H1 (cell line): ENCODE results near the gene CACNA1F. TPM values are rescaled to one million over a fixed set of nuclear protein-coding genes. Genes with fewer than 3 reads are reported as not detected.

ENCODE experiments used
- CTCF ChIA-PET: fragments of 300-600 bp; sonication (Branson Sonifier 250); formaldehyde crosslinking; loops from one replicate; lab custom pipeline; 2021; ENCODE audit not compliant: partially characterized antibody; lab: Charles Lee
- POLR2A ChIA-PET: fragments of 300-600 bp; sonication (Branson Sonifier 250); formaldehyde crosslinking; loops from one replicate; lab custom pipeline; 2021; ENCODE audit warnings: inconsistent platforms; ENCODE audit not compliant: partially characterized antibody; lab: Charles Lee
- DNase-seq, 2 experiments: peaks; one replicate each; pipeline versions ENCODE4 v3.0.0 to v3.0.0-alpha.2; 2010 to 2022; ENCODE audit warnings: low spot score in 2 of 2, low read depth in 1 of 2, mixed read lengths in 1 of 2
- FAIRE-seq: peaks from 2 replicates; lab custom pipeline; 2011; peaks lifted over from hg19 to GRCh38; lab: Jason Lieb, UNC
- H2AFZ ChIP-seq: 2 replicates; pipeline ENCODE4 v1.8.1; 2012; ENCODE audit warnings: low read length, inconsistent platforms
- H2AK5ac ChIP-seq: 2 replicates; pipeline ENCODE4 v1.6.1; 2013; ENCODE audit warnings: low read depth, low read length
- H2BK120ac ChIP-seq: replicated peaks from 2 replicates; pipeline ENCODE3; 2013; ENCODE audit warnings: low read depth, low read length, inconsistent platforms
- H2BK12ac ChIP-seq: 2 replicates; pipeline ENCODE4 v1.6.1; 2013; ENCODE audit warnings: low read depth, low read length
- H2BK15ac ChIP-seq: 2 replicates; pipeline ENCODE4 v1.6.1; 2013; ENCODE audit warnings: low read length
- H2BK20ac ChIP-seq: 2 replicates; pipeline ENCODE4 v1.6.1; 2013; ENCODE audit warnings: low read length
- H2BK5ac ChIP-seq: 2 replicates; pipeline ENCODE4 v1.6.1; 2013; ENCODE audit warnings: low read depth, low read length
- H3K14ac ChIP-seq: 2 replicates; pipeline ENCODE4 v1.6.1; 2013; ENCODE audit warnings: inconsistent platforms; ENCODE audit not compliant: insufficient read length
- H3K18ac ChIP-seq: 2 replicates; pipeline ENCODE4 v1.6.1; 2013; ENCODE audit warnings: low read length; ENCODE audit errors: extremely low read depth
- H3K23ac ChIP-seq: 2 replicates; pipeline ENCODE4 v1.6.1; 2013; ENCODE audit warnings: inconsistent platforms; ENCODE audit not compliant: insufficient read length
- H3K23me2 ChIP-seq: 2 replicates; pipeline ENCODE4 v1.6.1; 2013; ENCODE audit warnings: low read depth, low read length
- H3K27ac ChIP-seq: 2 replicates; pipeline ENCODE4 v1.6.1; 2011; ENCODE audit warnings: low read depth, low read length, inconsistent platforms
- H3K27me3 ChIP-seq, 4 experiments: replicated peaks in 1 of 4; 1 replicate in 1 of 4; 2 replicates in 3 of 4; pipeline versions ENCODE4 v1.6.1 to v1.8.1; 2011 to 2013; ENCODE audit warnings: low read length in 3 of 4, mild to moderate bottlenecking in 3 of 4, inconsistent platforms in 2 of 4, mixed read lengths in 2 of 4, moderate library complexity in 1 of 4; ENCODE audit not compliant: control insufficient read depth in 3 of 4, insufficient read depth in 3 of 4; ENCODE audit errors: extremely low read depth in 1 of 4
- H3K36me3 ChIP-seq, 4 experiments: 2 replicates each; pipeline versions ENCODE4 v1.6.1 to v1.8.1; 2011 to 2013; ENCODE audit warnings: mild to moderate bottlenecking in 4 of 4, low read length in 3 of 4, moderate library complexity in 2 of 4, control low read depth in 1 of 4, inconsistent platforms in 1 of 4; ENCODE audit not compliant: insufficient read depth in 4 of 4, control insufficient read depth in 2 of 4
- H3K4ac ChIP-seq: replicated peaks from 2 replicates; pipeline ENCODE3; 2013; ENCODE audit warnings: low read length, low read depth, mixed read lengths, inconsistent platforms; ENCODE audit not compliant: insufficient read length
- H3K4me1 ChIP-seq, 4 experiments: replicated peaks in 1 of 4; 1 replicate in 1 of 4; 2 replicates in 3 of 4; pipeline versions ENCODE4 v1.6.1 to v1.8.1; 2011 to 2013; ENCODE audit warnings: low read length in 3 of 4, inconsistent platforms in 2 of 4, mixed read lengths in 1 of 4; ENCODE audit not compliant: insufficient read depth in 4 of 4, control insufficient read depth in 3 of 4
- H3K4me2 ChIP-seq, 2 experiments: 2 replicates each; pipeline versions ENCODE4 v1.6.1 to v1.8.1; 2011 to 2013; ENCODE audit warnings: low read depth in 2 of 2, low read length in 2 of 2, control low read depth in 1 of 2, inconsistent platforms in 1 of 2, mild to moderate bottlenecking in 1 of 2; ENCODE audit not compliant: insufficient read depth in 1 of 2
- H3K4me3 ChIP-seq, 4 experiments: fragments of 200-600, 300-600 bp in 1 of 4; sonication (generic), shearing (Covaris generic), sonication (Bioruptor Twin) in 1 of 4; 2 replicates each; pipeline versions ENCODE4 v1.5.1 to v1.8.1; 2011 to 2016; ENCODE audit warnings: low read length in 4 of 4, low read depth in 3 of 4, control low read depth in 2 of 4, inconsistent platforms in 2 of 4, mild to moderate bottlenecking in 2 of 4, mixed read lengths in 1 of 4, moderate library complexity in 1 of 4; ENCODE audit not compliant: insufficient read depth in 2 of 4; ENCODE audit errors: extremely low read depth in 1 of 4
- H3K56ac ChIP-seq: replicated peaks from 2 replicates; pipeline ENCODE3; 2013; ENCODE audit warnings: low read depth, mild to moderate bottlenecking, mixed read lengths, low read length, inconsistent platforms; ENCODE audit not compliant: insufficient read length
- H3K79me1 ChIP-seq: 2 replicates; pipeline ENCODE4 v1.6.1; 2013; ENCODE audit warnings: low read depth, low read length, control low read depth
- H3K79me2 ChIP-seq, 2 experiments: 2 replicates each; pipeline versions ENCODE4 v1.6.1 to v1.8.1; 2012 to 2013; ENCODE audit warnings: low read length in 2 of 2, mild to moderate bottlenecking in 2 of 2, inconsistent platforms in 1 of 2; ENCODE audit not compliant: insufficient read depth in 2 of 2, control insufficient read depth in 1 of 2
- H3K9ac ChIP-seq, 4 experiments: replicated peaks in 1 of 4; 1 replicate in 1 of 4; 2 replicates in 3 of 4; pipeline versions ENCODE4 v1.6.1 to v1.8.1; 2011 to 2013; ENCODE audit warnings: low read depth in 3 of 4, low read length in 3 of 4, control low read depth in 2 of 4, mild to moderate bottlenecking in 2 of 4, moderate library complexity in 2 of 4, inconsistent platforms in 1 of 4; ENCODE audit errors: extremely low read depth in 1 of 4
- H3K9me3 ChIP-seq, 2 experiments: 2 replicates each; pipeline versions ENCODE4 v1.6.1 to v1.8.1; 2012 to 2013; ENCODE audit warnings: mild to moderate bottlenecking in 2 of 2, moderate library complexity in 2 of 2, control low read depth in 1 of 2, inconsistent platforms in 1 of 2, low read depth in 1 of 2, low read length in 1 of 2, mixed read lengths in 1 of 2; ENCODE audit not compliant: insufficient read depth in 2 of 2
- H4K20me1 ChIP-seq, 2 experiments: replicated peaks in 1 of 2; 2 replicates each; pipeline versions ENCODE3 to v1.8.1; 2011 to 2013; ENCODE audit warnings: inconsistent platforms in 2 of 2, low read length in 2 of 2, mild to moderate bottlenecking in 1 of 2; ENCODE audit not compliant: insufficient read depth in 2 of 2, control insufficient read depth in 1 of 2
- H4K5ac ChIP-seq: 2 replicates; pipeline ENCODE4 v1.6.1; 2013; ENCODE audit warnings: low read length, low read depth, mixed read lengths, inconsistent platforms; ENCODE audit not compliant: insufficient read length
- H4K8ac ChIP-seq: 2 replicates; pipeline ENCODE4 v1.8.0; 2013; ENCODE audit warnings: mild to moderate bottlenecking, moderate library complexity, low read length, inconsistent platforms; ENCODE audit not compliant: insufficient read depth; ENCODE audit errors: extremely low read depth
- H4K91ac ChIP-seq: replicated peaks from 2 replicates; pipeline ENCODE3; 2013; ENCODE audit warnings: low read length, mixed read lengths, inconsistent platforms; ENCODE audit not compliant: insufficient read length
- CTBP2 ChIP-seq: IDR thresholded peaks from 2 replicates; pipeline ENCODE4 v1.7.0; 2011; ENCODE audit warnings: borderline replicate concordance, mild to moderate bottlenecking, moderate library complexity, mixed read lengths, low read length; ENCODE audit not compliant: insufficient read depth, insufficient read length
- EZH2 ChIP-seq: fragments of 200-600 bp; sonication (generic); IDR thresholded peaks from 2 replicates; pipeline ENCODE4 v1.7.1; 2012; ENCODE audit warnings: low read depth, mild to moderate bottlenecking, moderate library complexity, low read length, inconsistent platforms; ENCODE audit not compliant: severe bottlenecking
- GABPA ChIP-seq: IDR thresholded peaks from 2 replicates; pipeline ENCODE4 v1.6.1; 2011; ENCODE audit warnings: mild to moderate bottlenecking, low read length, moderate library complexity, borderline replicate concordance; ENCODE audit not compliant: insufficient read depth
- RNF2 ChIP-seq: fragments of 200-900, 300-1000 bp; sonication (generic); IDR thresholded peaks from 2 replicates; pipeline ENCODE4 v1.7.1; 2016; ENCODE audit warnings: borderline replicate concordance, low read depth, mild to moderate bottlenecking, antibody characterized with exemption, low read length; ENCODE audit not compliant: poor library complexity, severe bottlenecking; ENCODE audit errors: missing control alignments
- SP1 ChIP-seq: IDR thresholded peaks from 2 replicates; pipeline ENCODE4 v1.6.1; 2011; ENCODE audit warnings: low read depth, low read length
- WGBS, 2 experiments: shearing (Covaris generic) in 1 of 2; methylation state at CpG; one replicate each; pipeline versions ENCODE4 v1.1.6 to v1.1.7; 2013 to 2015; ENCODE audit warnings: low lambda C conversion rate in 2 of 2, mixed read lengths in 2 of 2, inconsistent platforms in 1 of 2, low coverage in 1 of 2, missing lambda C conversion rate in 1 of 2; ENCODE audit not compliant: insufficient replicate concordance in 2 of 2, insufficient coverage in 1 of 2, insufficient read length in 1 of 2; ENCODE audit errors: extremely low coverage in 1 of 2, missing lambda C conversion rate in 1 of 2; 5-methylcytosine and 5-hydroxymethylcytosine counted together
- polyA plus RNA-seq, 7 experiments: library from polyadenylated mRNA; depleted of rRNA in 3 of 7; stranded (reverse) in 5 of 7; unstranded in 2 of 7; fragments of >200 nt in 5 of 7; fragments of 200-250 nt in 2 of 7; gene quantifications; 1 replicate in 5 of 7; 2 replicates in 1 of 7; 4 replicates in 1 of 7; pipeline versions ENCODE4 v1.2.1 to v1.2.3, GENCODE V29; 2011 to 2013; ENCODE audit warnings: missing spikeins in 2 of 7, mixed read lengths in 2 of 7
- total RNA-seq: library from RNA; stranded (reverse); fragmentation: NEBNext Ultra II Directional; extraction: Animal tissue kit (Norgen Biotek cat#: 25700); gene quantifications from 2 replicates; pipeline ENCODE4 v1.2.1, GENCODE V29; 2021

The CACNA1F gene
- total and polyA plus RNA-seq, 2 of the 8 experiments (the other 6 are each of a cell fraction or from before 2014, with no cell fraction given), result 0.59 to 0.84 TPM

DNA sequence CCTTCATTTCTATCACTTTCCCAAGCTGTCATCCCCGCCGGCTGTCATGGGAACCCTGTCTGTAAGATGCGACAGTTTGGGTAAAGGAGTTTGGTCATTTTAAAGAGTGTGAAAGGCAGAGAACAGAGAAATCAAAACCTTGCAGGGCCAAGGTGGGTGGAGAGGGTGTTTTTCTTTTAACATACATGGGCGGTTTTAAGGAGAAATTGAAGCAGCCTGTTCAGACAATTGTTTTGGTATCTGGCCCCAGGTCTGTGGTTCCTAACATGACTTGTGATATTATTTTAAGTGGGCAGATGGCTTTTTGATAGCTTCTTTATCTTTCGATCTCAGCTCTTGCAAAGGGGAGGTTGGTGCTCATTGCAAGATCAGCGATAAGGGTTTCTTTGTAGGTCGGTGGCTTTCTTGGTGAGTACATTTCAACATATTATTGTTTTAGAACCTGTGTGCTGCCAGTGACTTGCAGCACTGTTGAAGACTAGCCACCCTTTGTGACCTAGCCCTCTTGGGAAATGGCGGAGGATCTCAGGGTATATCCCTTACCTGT lies 40.1 kb upstream of the CACNA1F start:
- POLR2A ChIA-PET, result interaction anchor here (0.8 to 1.3 kb wide), 3 partner anchors 8 to 23 kb away, joined by 3 to 5 read pairs (median 3); no protein-coding TSS in a partner anchor
- Histone ChIP-seq H2BK5ac (no peak overlapping the region), H4K91ac (no peak overlapping the region), H2BK12ac (no peak overlapping the region), H3K4me2 (no peak overlapping the region), H2BK120ac (no peak overlapping the region), H3K4me3 (no peak overlapping the region), H3K79me1 (peaks cover 2% of the 10 kb centered on the region; the same call in 1 of the 2 replicates), H3K4me1 (peaks cover 0 to 11% (median 5%) of the 10 kb centered on the region in 4 experiments; a peak in 4 of 7 replicates), H3K36me3 (no peaks in the 10 kb centered on the region), H4K5ac (no peak overlapping the region), H2BK20ac (no peak overlapping the region), H3K27me3 (no peaks in the 10 kb centered on the region), H3K18ac (no peak overlapping the region), H4K8ac (no peak overlapping the region), H3K56ac (no peak overlapping the region), H3K14ac (no peak overlapping the region), H3K79me2 (peaks cover 12 to 38% of the 10 kb centered on the region in 2 experiments; a peak in 3 of 4 replicates), H3K23ac (no peak overlapping the region), H3K27ac (no peak overlapping the region), H2AK5ac (no peak overlapping the region), H4K20me1 (peaks cover 0 to 17% of the 10 kb centered on the region in 2 experiments), H3K23me2 (no peaks in the 10 kb centered on the region; the same call in 1 of the 2 replicates), H2AFZ (no peak overlapping the region), H3K4ac (no peak overlapping the region), H2BK15ac (no peak overlapping the region), H3K9ac (no peak overlapping the region), H3K9me3 (no peaks in the 10 kb centered on the region)
- no peak for TF ChIP-seq RNF2
- no peak for TF ChIP-seq SP1
- no peak for TF ChIP-seq EZH2
- no peak for TF ChIP-seq CTBP2
- no peak for TF ChIP-seq GABPA
- WGBS, 2 experiments, result 96% methylated on average over 8 of the region's 8 CpGs; no CpG with 5 or more reads in 1 of the 2 experiments
- DNase-seq (no peak), FAIRE-seq (no peak)
- CTCF ChIA-PET, result no interaction called here
